GM12891 (cell line): ENCODE results near the gene PRKCE.
A peak's percentile ranks its signal among the peaks of the same experiment; 100 is the strongest.

Source experiments
- DNase-seq: peaks from one replicate; pipeline ENCODE4 v3.0.0; 2011; ENCODE audit warnings: low spot score; ENCODE audit not compliant: insufficient read length
- FAIRE-seq: peaks from 2 replicates; lab custom pipeline; 2011; peaks lifted over from hg19 to GRCh38; lab: Jason Lieb, UNC
- PAX5 ChIP-seq: IDR thresholded peaks from 2 replicates; pipeline ENCODE4 v1.6.1; 2011; ENCODE audit warnings: low read length, moderate library complexity, mild to moderate bottlenecking; ENCODE audit not compliant: insufficient read depth, severe bottlenecking
- POLR2A ChIP-seq: IDR thresholded peaks from 2 replicates; pipeline ENCODE4 v1.6.1; 2011; ENCODE audit warnings: low read depth, low read length, control low read depth
- POLR2AphosphoS5 ChIP-seq: IDR thresholded peaks from 2 replicates; pipeline ENCODE4 v1.6.1; 2011; ENCODE audit warnings: low read depth, low read length, control low read depth
- POU2F2 ChIP-seq: IDR thresholded peaks from 2 replicates; pipeline ENCODE4 v1.6.1; 2011; ENCODE audit warnings: low read depth, mild to moderate bottlenecking, control low read depth, low read length, moderate library complexity
- SPI1 ChIP-seq: IDR thresholded peaks from 2 replicates; pipeline ENCODE4 v1.6.1; 2011; ENCODE audit warnings: low read depth, low read length, control low read depth
- TAF1 ChIP-seq: IDR thresholded peaks from 2 replicates; pipeline ENCODE4 v1.6.1; 2011; ENCODE audit warnings: low read depth, low read length, control low read depth

Gene PRKCE

DNA sequence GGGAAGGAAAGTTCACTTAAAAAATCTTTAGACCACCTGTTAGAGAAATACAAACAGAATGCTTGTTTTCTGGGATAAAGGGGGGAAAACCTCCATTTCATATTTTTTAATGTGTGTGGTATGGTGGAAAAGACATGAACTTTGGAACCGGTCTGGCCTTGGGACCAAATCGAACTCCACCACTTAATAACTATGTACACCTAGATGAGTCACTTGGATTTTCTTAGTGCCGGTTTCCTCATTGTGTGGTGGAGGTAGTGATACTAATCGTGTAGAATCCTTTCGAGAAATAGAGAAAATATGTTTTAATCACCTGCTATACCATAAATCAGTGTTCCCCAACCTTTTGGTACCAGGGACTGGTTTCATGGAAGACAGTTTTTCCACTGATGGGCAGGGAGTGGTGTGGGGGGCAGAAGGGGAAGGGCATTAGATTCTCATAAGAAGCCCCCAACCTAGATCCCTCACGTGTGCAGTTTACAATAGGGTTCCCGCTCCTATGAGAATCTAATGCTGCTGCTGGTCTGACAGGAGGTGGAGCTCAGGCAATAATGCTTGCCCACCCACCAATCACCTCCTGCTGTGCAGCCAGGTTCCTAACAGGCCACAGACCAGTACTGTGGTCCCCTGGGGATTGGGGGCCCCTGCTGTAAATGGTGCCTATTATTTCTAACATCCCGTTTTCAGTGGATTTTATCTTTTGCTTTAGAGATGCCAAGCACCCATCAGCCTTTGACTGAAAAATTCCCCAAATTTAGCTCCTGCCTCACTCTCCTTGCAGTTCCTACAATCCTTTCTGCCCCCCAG lies 308.8 kb downstream of the PRKCE start:
- DNase-seq = no peak
- no peak for FAIRE-seq
- TF ChIP-seq TAF1 = no peak

DNA sequence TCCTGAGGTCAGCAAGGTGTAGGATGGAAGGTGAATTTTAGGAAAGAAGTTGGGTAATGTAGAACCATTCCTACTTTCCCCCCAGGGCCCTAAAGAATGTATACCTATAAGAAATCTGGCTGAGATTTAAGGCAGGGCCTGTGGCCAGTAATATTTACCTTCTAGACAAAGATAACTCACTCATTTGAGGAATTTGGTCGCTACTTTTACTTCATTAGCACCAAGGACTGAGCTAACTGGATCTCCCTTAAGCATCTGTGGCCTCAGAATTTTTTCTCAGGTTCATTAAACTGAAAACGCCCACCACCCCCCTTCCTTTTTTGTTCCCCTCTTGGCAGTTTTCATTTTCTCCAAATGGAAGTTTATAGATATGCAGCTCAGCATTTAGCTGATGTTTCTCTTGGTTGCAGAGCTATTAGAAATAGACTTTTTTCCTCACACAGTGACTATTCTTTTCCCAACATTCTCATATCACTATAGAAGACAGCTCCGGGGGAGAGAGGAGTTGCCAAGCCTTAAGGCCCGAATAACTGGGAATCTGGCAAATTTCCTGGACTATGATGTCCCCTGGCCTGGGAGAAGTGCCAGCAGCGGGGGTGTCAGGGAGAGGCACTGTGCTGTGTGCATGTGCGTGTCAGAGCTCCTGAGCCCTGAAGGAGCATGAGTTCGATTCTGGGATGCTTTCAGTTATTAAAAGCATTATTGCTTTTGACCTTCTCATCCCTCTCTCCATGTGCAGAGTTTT lies 310.9 kb downstream of the PRKCE start:
- DNase-seq (no peak), FAIRE-seq (no peak)
- TF ChIP-seq POLR2AphosphoS5 = no peak
- TF ChIP-seq PAX5 = no peak

DNA sequence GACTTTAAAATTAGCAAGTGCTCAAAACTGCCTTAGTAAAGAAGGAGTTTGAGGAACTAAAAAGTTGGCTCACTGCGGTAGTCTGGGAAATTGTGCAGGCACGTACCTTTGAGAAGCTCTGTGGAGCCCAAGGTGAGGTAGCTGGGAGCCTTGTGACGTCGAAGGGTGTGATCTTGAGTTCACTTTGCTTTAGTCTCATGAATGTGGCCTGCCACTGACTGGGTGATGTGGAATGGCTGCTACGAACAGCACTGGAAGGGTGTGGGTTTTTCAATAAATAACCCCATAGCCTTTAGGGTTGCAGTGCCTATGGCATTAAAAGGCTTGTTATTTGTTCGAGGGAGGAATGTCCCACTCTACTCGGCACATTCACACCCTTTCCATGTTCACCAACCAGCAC lies 312.3 kb downstream of the PRKCE start:
- FAIRE-seq (no peak), DNase-seq (no peak)
- no peak for TF ChIP-seq SPI1
- TF ChIP-seq POLR2AphosphoS5 = no peak
- no peak for TF ChIP-seq POLR2A
- no peak for TF ChIP-seq POU2F2
- TF ChIP-seq TAF1 = no peak
- no peak for TF ChIP-seq PAX5

DNA sequence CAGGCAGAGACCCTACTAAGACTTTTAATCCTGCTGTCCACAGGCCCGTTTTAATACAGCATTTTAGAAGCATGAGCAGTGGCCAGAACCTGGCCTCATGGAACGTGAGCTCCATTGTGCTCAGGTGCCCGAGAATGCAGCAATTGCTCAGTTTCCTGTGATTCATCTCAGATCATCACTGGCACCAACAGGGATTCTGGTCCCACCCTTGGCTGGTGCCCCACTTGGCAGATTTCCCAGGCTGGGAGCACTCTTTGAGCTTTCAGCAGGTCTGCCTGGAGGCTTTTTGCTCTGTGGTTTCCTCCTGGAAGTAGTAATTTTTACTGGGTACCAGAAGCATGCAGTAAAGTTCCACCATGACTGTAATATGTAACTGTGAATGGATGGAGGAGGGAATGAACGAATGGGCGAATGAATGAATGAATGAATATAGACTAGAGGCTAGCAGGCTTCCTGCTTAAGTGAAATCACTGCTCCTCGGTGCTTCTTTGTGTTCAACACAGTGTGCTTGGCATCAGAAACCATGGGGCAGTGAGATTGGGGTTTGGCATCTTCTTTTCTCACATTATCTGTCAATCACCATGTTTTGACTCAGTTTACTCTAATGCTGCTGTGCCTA lies 312.9 kb downstream of the PRKCE start:
- DNase-seq (no peak), FAIRE-seq (no peak)
- no peak for TF ChIP-seq TAF1
- no peak for TF ChIP-seq POU2F2
- TF ChIP-seq SPI1 = no peak
- TF ChIP-seq PAX5 = no peak
- no peak for TF ChIP-seq POLR2A
- TF ChIP-seq POLR2AphosphoS5 = no peak

DNA sequence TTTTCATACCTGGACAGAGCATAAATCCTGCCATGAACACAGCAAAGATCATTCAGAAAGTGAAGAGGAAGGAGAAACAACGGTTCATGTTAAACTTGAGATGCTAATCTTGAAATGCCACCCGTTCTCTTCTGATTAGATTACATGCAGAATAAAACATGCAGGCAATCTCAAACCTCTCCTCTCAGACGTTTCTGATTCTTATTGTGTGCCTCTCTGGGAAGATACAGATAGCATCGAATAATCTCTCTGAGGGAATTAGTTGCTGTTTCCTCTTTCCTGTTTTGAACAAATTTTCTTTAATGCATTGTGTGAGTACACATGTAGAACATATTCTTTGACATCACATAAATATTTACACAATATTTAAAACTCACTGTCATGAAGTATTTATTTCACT lies 313.4 kb downstream of the PRKCE start:
- no peak for FAIRE-seq
- TF ChIP-seq SPI1 = no peak
- TF ChIP-seq POU2F2 = no peak
- TF ChIP-seq PAX5 = no peak
- TF ChIP-seq POLR2A = no peak
- no peak for TF ChIP-seq TAF1
- DNase-seq = no peak

DNA sequence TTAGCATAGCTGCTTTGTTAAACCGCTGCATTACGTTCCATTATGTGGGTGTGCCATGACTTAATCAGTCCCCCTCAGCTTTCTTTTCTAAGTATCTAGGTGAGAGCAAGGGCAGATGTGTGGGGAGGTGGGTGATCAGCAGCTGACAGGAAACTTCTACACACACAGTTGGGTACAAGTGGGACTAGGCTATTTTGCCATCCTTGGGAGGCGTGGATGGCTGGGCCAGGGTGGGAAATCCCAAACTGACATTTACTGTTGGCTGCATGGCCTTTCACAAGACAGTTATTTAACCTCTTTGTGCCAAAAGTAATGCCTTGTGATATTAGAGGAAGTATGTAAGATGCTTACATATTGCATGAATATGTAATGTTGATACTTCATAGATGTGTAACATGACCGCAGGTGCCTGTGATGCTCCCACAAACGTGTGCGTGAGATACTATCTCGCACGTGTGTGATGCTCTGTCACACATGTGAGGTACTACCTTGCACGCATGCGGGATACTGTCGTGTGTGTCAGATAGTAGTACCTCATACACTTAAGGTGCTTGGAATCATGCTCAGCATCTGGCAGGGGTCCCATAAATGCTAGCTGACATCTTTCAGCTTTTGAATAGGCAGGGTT lies 314.5 kb downstream of the PRKCE start:
- FAIRE-seq = peak; percentile 78
- no peak for TF ChIP-seq TAF1
- TF ChIP-seq POLR2AphosphoS5 = no peak
- TF ChIP-seq POU2F2 = no peak; the same call in 1 of the 2 replicates
- TF ChIP-seq PAX5 = no peak
- no peak for TF ChIP-seq POLR2A
- no peak for TF ChIP-seq SPI1
- DNase-seq = no peak

DNA sequence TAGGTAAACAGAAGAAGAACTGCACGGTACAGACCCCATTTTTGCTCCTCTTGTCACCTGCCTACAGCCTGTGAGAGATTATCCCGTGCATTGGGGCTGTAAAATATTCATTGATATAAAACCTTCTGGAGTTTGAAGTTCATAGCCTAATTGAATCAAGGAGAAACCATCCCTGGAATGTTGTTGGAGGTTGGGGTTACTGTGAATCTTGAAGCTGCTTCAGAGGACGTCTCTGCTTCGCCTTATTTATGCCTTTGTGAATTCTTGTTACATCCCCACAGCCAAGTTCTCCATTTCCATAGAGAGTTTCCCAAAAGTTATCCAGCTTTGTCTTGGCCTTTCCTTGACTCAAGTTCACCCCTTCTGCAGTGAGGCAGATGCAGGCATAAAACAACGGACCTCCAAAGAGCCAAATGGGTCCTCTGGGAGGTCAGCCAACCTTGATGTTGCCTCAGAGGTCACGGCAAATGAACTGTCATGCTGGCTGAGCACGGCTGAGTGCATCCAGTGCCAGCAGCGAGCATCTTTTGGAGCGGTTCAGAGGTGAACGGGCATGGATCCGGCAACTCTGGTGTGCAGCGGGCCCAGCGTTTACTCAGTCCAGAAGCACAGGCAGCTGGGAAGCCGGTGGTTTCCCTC lies 317.6 kb downstream of the PRKCE start:
- no peak for FAIRE-seq
- no peak for TF ChIP-seq PAX5
- DNase-seq = no peak

DNA sequence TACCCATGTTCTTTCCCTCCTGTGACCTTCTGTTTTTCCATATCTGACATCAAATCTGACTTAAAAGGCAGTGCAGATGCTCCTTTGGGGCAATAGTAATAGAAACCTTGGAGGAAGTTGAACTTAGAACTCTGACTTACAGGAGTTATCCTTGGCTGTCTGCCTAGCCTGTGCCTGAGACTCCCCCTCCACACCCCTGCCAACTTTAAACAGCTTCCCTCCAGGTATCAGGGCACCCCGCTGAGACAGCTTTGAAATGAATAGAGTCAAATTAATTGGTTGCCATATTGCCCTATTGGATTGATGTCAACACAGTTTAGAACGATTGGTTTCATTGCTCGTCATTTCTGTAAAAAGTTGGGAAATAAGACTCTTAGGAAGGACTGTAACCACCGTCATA lies 322.0 kb downstream of the PRKCE start:
- FAIRE-seq = no peak
- DNase-seq = no peak
- TF ChIP-seq POLR2AphosphoS5 = no peak
- no peak for TF ChIP-seq TAF1
- TF ChIP-seq POLR2A = no peak
- TF ChIP-seq PAX5 = no peak
- no peak for TF ChIP-seq SPI1
- no peak for TF ChIP-seq POU2F2

DNA sequence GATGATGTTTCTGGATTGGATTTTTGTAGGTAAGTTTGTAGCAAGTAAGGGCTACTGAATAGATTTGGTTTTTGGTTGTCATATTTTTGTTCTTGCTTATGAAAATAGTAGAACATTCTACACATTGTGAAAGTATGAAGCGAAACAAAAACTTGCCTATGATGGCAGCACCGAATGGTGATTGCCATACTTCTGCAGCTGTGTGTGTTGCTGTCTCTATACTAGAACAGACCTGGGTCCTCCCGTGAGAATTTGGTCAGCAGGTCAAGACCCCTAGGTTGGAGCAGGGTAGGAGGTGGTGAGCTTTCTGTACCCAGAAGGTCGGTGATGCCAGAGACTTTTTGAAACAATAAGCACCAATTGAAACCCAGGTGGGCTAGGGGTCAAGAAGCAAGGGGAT lies 322.6 kb downstream of the PRKCE start:
- peak; percentile 95 for FAIRE-seq
- peak; percentile 37 for DNase-seq
- TF ChIP-seq TAF1 (no peak), PAX5 (no peak), SPI1 (peak; percentile 42)

DNA sequence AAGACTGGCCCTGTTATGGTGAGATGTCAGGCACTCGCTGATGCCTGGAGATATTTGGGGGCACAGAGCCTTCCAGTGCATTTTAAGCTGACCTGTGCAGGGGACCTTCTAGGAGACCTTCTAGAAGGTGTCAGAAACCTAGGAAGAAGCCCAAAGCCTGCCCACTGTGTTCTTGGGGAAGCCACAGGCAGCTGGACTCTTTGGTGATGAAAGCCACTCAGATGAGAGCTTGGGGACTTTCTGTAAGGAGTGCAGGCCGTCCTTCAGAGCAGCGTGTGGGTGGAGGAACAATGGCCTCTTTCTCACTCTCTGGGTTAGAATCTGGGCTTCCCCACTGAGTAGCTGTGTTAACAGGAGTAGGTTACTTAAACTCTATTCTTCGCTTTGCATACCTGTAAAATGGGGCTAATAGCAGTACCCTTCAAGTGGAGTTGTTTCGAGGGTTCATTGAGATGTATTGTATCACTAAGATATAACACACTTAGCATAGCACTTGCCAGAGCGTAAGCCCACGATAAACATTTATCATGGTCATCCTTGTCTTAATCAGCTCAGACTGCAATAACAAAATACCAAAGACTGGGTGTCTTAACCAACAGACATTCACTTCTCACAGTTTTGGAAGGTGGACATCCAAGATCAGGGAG lies 323.4 kb downstream of the PRKCE start:
- peak; percentile 41 for DNase-seq
- TF ChIP-seq POLR2A (no peak), SPI1 (peak; percentile 31; the same call in 1 of the 2 replicates), TAF1 (0 out of 2 replicates have a peak, but pooled peaks have one; percentile 17), POU2F2 (0 out of 2 replicates have a peak, but pooled peaks have one; percentile 68), POLR2AphosphoS5 (no peak), PAX5 (no peak)
- FAIRE-seq = peak; percentile 71
